ENCODE results near the gene C6orf52.
"Not testable (repeated sequence)": the region's sequence is repeated elsewhere in the genome, so short reads cannot be mapped to it uniquely, and the experiment has no call there.

C6orf52 gene

GRCh38 chr6:10695086-10695657 is 756 bp upstream of the C6orf52 start:
- no peak for DNase-seq (ENCODE audit: low spot score)

- no peak for DNase-seq (ENCODE audit: low spot score)
These were observed 1.4 kb downstream of the C6orf52 start for GRCh38 chr6:10692965-10693538.

GRCh38 chr6:10690651-10691445 is 3.6 kb downstream of the C6orf52 start:
- no peak for DNase-seq (ENCODE audit: low spot score)

GRCh38 chr6:10687582-10687981 is 6.8 kb downstream of the C6orf52 start:
- DNase-seq (ENCODE audit: low spot score): no peak

- no peak for DNase-seq (ENCODE audit: low spot score)
These were observed 7.5 kb downstream of the C6orf52 start for GRCh38 chr6:10686901-10687300.

GRCh38 chr6:10685092-10685915 is 9.1 kb downstream of the C6orf52 start:
- DNase-seq (ENCODE audit: low spot score): no peak

- no peak for DNase-seq (ENCODE audit: low spot score)
These were observed 9.8 kb downstream of the C6orf52 start for GRCh38 chr6:10684618-10685017.

- DNase-seq (ENCODE audit: low spot score): no peak
These were observed 11.9 kb downstream of the C6orf52 start for GRCh38 chr6:10682355-10682988.

- DNase-seq (ENCODE audit: low spot score): no peak
These were observed 12.6 kb downstream of the C6orf52 start for GRCh38 chr6:10681795-10682194.

- no peak for DNase-seq (ENCODE audit: low spot score)
These were observed 16.0 kb downstream of the C6orf52 start for GRCh38 chr6:10678456-10678855.

- DNase-seq (ENCODE audit: low spot score): no peak
These were observed 18.0 kb downstream of the C6orf52 start for GRCh38 chr6:10676403-10676802.

- DNase-seq (ENCODE audit: low spot score): no peak
These were observed 26.1 kb downstream of the C6orf52 start for GRCh38 chr6:10668126-10668917.

- not testable (repeated sequence) for DNase-seq (ENCODE audit: low spot score)
These were observed 28.8 kb downstream of the C6orf52 start for GRCh38 chr6:10665595-10665994.

- DNase-seq (ENCODE audit: low spot score): no peak
These were observed 31.7 kb downstream of the C6orf52 start for GRCh38 chr6:10662742-10663141.

GRCh38 chr6:10662207-10662606 is 32.2 kb downstream of the C6orf52 start:
- no peak for DNase-seq (ENCODE audit: low spot score)

GRCh38 chr6:10660431-10661191 is 33.8 kb downstream of the C6orf52 start:
- not testable (repeated sequence) for DNase-seq (ENCODE audit: low spot score)

GRCh38 chr6:10659699-10660348 is 34.6 kb downstream of the C6orf52 start:
- DNase-seq (ENCODE audit: low spot score): no peak

- DNase-seq (ENCODE audit: low spot score): no peak
These were observed 35.3 kb downstream of the C6orf52 start for GRCh38 chr6:10658910-10659698.

GRCh38 chr6:10655508-10656055 is 38.8 kb downstream of the C6orf52 start:
- DNase-seq (ENCODE audit: low spot score): no peak
